ENCODE measurements around the gene C17orf107. TPM values are rescaled to one million over a fixed set of nuclear protein-coding genes. Genes with fewer than 3 reads are reported as not detected.

The C17orf107 gene
- total RNA-seq, 2 experiments from 2014 or later = 28.9 to 30.5 TPM

DNA sequence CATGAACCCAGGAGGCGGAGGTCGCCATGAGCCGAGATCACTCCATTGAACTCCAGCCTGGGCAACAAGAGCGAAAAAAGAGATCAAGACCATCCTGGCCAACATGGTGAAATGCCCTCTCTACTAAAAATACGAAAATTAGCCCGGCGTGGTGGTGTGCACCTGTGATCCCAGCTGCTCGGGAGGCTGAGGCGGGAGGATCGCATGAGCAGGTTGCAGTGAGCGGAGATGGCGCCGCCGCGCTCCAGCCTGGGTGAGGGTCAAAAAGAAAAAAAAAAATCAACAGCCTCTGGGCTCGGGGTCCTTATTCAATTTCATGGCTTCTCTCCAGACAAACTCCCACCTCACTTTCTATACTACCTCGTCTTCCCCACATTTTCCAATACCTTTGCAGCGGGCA, 29.5 kb downstream of the C17orf107 start:
- peaks cover 17% of the 10 kb centered on the region for H3K36me3 Mint-ChIP-seq (ENCODE audit: low read depth)
- DNase-seq = no peak
- intact Hi-C loops (cut with DNase I, micrococcal nuclease) = no loop called here
- no peak for ATAC-seq (ENCODE audit: poor library complexity)
- TF ChIP-seq CTCF (IDR thresholded peaks at IDR 0.05) = no peak
- Histone ChIP-seq H3K27me3 (ENCODE audit: control insufficient read depth in 1 of 2, insufficient read depth in 2 of 2, low read length in 2 of 2) (no peaks in the 10 kb centered on the region), H3K27ac (ENCODE audit: low read depth in 1 of 2, low read length in 2 of 2) (no peak overlapping the region), H3K36me3 (ENCODE audit: insufficient read depth, low read length) (no peaks in the 10 kb centered on the region), H3K4me3 (ENCODE audit: low read length) (no peak overlapping the region), H3K4me1 (ENCODE audit: insufficient read depth, low read length) (peaks cover 8% of the 10 kb centered on the region), H3K9me3 (ENCODE audit: control insufficient read depth in 1 of 2, insufficient read depth in 1 of 2, low read length in 2 of 2) (no peaks in the 10 kb centered on the region)
- ChIA-PET POLR2A (interaction anchor here (1.0 kb wide), 1 partner anchor 11 kb away, joined by 8 read pairs; the partner anchor contains the start of gene SLC25A11), CTCF (no interaction called here)
- H3K4me3 Mint-ChIP-seq = no peak overlapping the region
- H3K4me1 Mint-ChIP-seq (ENCODE audit: low read depth) = peaks cover 12% of the 10 kb centered on the region
- no peak overlapping the region for H3K27ac Mint-ChIP-seq
- H3K27me3 Mint-ChIP-seq = no peaks in the 10 kb centered on the region
- H3K9me3 Mint-ChIP-seq = no peaks in the 10 kb centered on the region

DNA sequence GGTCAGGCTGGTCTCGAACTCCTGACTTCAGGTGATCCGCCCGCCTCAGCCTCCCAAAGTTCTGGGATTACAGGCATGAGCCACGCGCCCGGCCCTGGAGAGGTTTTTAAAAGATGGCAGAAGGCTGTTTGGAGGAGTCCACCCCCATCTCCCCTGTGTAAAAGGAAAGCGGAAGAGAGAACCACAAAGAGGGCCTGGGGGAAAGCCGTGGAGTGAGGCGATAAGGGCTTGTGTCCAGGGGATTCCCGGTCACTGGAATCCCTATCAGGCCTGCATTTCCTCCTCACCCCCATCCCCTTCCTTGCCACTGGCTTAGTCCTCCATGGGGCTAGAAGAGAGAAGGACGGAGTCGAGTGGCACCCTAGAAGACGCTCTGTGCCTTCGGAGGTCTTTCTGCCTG, 32.6 kb downstream of the C17orf107 start, which contains the start of gene GP1BA:
TSS of gene GP1BA (plus strand) at position 315 of the 400 bp plus-strand sequence. CDS start 328 bp downstream, outside the sequence.
- DNase-seq (no peak), ATAC-seq (ENCODE audit: poor library complexity) (no peak)
- Histone ChIP-seq H3K36me3 (ENCODE audit: insufficient read depth, low read length) (peaks cover 6% of the 10 kb centered on the region), H3K27me3 (ENCODE audit: control insufficient read depth in 1 of 2, insufficient read depth in 2 of 2, low read length in 2 of 2) (no peaks in the 10 kb centered on the region), H3K4me3 (ENCODE audit: low read length) (no peak within 1 kb of the TSS), H3K27ac (ENCODE audit: low read depth in 1 of 2, low read length in 2 of 2) (no peak within 1 kb of the TSS), H3K4me1 (ENCODE audit: insufficient read depth, low read length) (peaks cover 16% of the 10 kb centered on the region), H3K9me3 (ENCODE audit: control insufficient read depth in 1 of 2, insufficient read depth in 1 of 2, low read length in 2 of 2) (no peaks in the 10 kb centered on the region)
- POLR2A ChIA-PET = no interaction called here
- H3K27ac Mint-ChIP-seq = no peak within 1 kb of the TSS
- H3K9me3 Mint-ChIP-seq = no peaks in the 10 kb centered on the region
- CTCF ChIA-PET = no interaction called here
- no peak within 1 kb of the TSS for H3K4me3 Mint-ChIP-seq
- H3K4me1 Mint-ChIP-seq (ENCODE audit: low read depth) = peaks cover 18% of the 10 kb centered on the region
- peaks cover 29% of the 10 kb centered on the region for H3K36me3 Mint-ChIP-seq (ENCODE audit: low read depth)
- intact Hi-C loops (cut with DNase I, micrococcal nuclease) = no loop called here
- no peaks in the 10 kb centered on the region for H3K27me3 Mint-ChIP-seq
- no peak for TF ChIP-seq CTCF (IDR thresholded peaks at IDR 0.05)

DNA sequence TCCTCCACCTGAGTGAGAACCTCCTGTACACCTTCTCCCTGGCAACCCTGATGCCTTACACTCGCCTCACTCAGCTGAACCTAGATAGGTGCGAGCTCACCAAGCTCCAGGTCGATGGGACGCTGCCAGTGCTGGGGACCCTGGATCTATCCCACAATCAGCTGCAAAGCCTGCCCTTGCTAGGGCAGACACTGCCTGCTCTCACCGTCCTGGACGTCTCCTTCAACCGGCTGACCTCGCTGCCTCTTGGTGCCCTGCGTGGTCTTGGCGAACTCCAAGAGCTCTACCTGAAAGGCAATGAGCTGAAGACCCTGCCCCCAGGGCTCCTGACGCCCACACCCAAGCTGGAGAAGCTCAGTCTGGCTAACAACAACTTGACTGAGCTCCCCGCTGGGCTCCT, 33.4 kb downstream of the C17orf107 start:
- H3K4me1 ChIP-seq (ENCODE audit: insufficient read depth, low read length) = peaks cover 17% of the 10 kb centered on the region
- Mint-ChIP-seq H3K4me1 (ENCODE audit: low read depth) (peaks cover 18% of the 10 kb centered on the region), H3K27me3 (no peaks in the 10 kb centered on the region), H3K27ac (no peak overlapping the region), H3K9me3 (no peaks in the 10 kb centered on the region), H3K36me3 (ENCODE audit: low read depth) (peaks cover 29% of the 10 kb centered on the region), H3K4me3 (no peak overlapping the region)
- no peaks in the 10 kb centered on the region for H3K27me3 ChIP-seq (ENCODE audit: control insufficient read depth in 1 of 2, insufficient read depth in 2 of 2, low read length in 2 of 2)
- no peak for ATAC-seq (ENCODE audit: poor library complexity)
- no peak for TF ChIP-seq CTCF (IDR thresholded peaks at IDR 0.05)
- peak in 1 of 14 experiments; percentile 10 for DNase-seq
- no peak overlapping the region for H3K4me3 ChIP-seq (ENCODE audit: low read length)
- no peaks in the 10 kb centered on the region for H3K9me3 ChIP-seq (ENCODE audit: control insufficient read depth in 1 of 2, insufficient read depth in 1 of 2, low read length in 2 of 2)
- no peak overlapping the region for H3K27ac ChIP-seq (ENCODE audit: low read depth in 1 of 2, low read length in 2 of 2)
- intact Hi-C loops (cut with DNase I, micrococcal nuclease) = no loop called here
- ChIA-PET POLR2A (no interaction called here), CTCF (no interaction called here)
- H3K36me3 ChIP-seq (ENCODE audit: insufficient read depth, low read length) = peaks cover 14% of the 10 kb centered on the region
